ENCODE data around the gene PKMYT1. TPM values are rescaled to one million over a fixed set of nuclear protein-coding genes. Genes with fewer than 3 reads are reported as not detected.

The PKMYT1 gene
- total RNA-seq, 2 donors from 2014 or later: 5.9 TPM; not detected in 1

DNA sequence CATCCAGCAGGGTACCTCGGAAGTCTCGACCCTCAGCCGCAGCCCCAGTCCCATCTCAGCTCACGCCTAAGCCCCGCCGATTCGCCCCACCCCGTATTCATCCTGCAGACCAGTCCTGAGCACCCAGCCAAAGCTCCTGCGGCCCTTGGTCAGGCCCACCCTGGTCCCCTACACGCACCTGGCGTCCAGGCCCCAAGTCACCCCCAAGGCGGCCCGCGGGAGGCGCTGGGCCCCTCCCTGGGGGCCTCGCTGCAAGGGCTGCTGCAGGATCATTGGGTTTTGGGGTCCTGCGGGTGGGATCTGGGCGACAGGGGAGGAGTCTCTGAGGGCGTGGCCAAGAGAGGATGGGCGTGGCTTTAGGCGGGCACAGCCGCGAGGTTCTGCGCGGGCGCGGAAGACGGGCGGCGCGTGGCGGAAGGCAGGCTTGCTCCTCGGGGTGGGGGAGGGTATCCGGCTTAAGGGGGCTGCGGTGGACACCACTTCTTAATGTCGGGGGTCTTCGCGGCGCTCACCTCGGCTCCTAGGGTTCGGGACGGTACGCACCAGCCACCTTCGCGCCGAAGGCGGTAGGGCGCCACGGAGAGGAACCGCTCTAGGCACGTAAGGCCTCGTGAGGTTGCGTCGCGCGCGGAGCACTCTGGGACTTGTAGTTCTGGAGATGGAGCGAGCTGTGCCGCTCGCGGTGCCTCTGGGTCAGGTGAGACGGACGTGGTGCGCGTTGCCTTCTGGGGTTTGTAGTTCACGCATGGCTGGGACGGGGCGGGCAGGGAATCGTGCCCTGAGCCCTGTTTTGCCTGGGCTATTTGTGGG is 43.6 kb upstream of the PKMYT1 start, which contains the start of the genes HCFC1R1 and THOC6:
Gene HCFC1R1, minus strand, starts transcription at position 274 of the 810 bp plus-strand sequence. Its CDS starts 1 bp downstream, at position 273.
Gene THOC6, plus strand, starts transcription at position 367 of the 810 bp plus-strand sequence. Its CDS starts 292 bp downstream, at position 659.
- peaks cover 12% of the 10 kb centered on the region for H3K36me3 ChIP-seq
- H3K27me3 ChIP-seq (replicated peaks; ENCODE audit: insufficient read depth): no peaks in the 10 kb centered on the region
- H3K4me1 ChIP-seq (ENCODE audit: control insufficient read depth in 1 of 2, low read depth in 2 of 2): peaks cover 0 to 39% of the 10 kb centered on the region in 2 donors
- H3K4me3 ChIP-seq: peak within 1 kb of the TSS; percentile 98
- TF ChIP-seq CTCF (IDR thresholded peaks at IDR 0.05): no peak
- H3K27ac ChIP-seq: peak within 1 kb of the TSS; percentile 94 to 100
- no peaks in the 10 kb centered on the region for H3K9me3 ChIP-seq
- peak; percentile 92 for DNase-seq (ENCODE audit: low spot score)
- peak; percentile 32 for ATAC-seq (ENCODE audit: insufficient number of reproducible peaks, low FRiP score, low read depth)

DNA sequence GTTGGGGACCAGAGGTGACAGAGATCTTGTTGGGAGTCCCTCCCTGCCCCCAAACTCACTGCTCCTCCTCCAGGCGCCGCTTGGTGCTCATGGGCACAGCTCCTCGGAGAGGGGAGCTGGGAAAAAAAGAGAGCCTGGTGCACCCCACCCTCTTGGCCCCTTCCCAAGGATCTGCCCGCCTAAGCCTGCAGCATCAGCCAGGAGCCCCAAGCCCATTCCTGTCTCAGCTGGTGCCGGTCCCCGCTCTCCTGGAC is 43.1 kb upstream of the PKMYT1 start:
- H3K4me1 ChIP-seq (ENCODE audit: control insufficient read depth in 1 of 2, low read depth in 2 of 2): peaks cover 0 to 39% of the 10 kb centered on the region in 2 donors
- no peak for TF ChIP-seq CTCF (IDR thresholded peaks at IDR 0.05)
- peaks cover 12% of the 10 kb centered on the region for H3K36me3 ChIP-seq
- H3K4me3 ChIP-seq: peak overlapping the region; percentile 98
- DNase-seq (ENCODE audit: low spot score): peak; percentile 48
- H3K27me3 ChIP-seq (replicated peaks; ENCODE audit: insufficient read depth): no peaks in the 10 kb centered on the region
- no peak for ATAC-seq (ENCODE audit: insufficient number of reproducible peaks, low FRiP score, low read depth)
- no peaks in the 10 kb centered on the region for H3K9me3 ChIP-seq
- peak overlapping the region; percentile 94 to 100 for H3K27ac ChIP-seq

DNA sequence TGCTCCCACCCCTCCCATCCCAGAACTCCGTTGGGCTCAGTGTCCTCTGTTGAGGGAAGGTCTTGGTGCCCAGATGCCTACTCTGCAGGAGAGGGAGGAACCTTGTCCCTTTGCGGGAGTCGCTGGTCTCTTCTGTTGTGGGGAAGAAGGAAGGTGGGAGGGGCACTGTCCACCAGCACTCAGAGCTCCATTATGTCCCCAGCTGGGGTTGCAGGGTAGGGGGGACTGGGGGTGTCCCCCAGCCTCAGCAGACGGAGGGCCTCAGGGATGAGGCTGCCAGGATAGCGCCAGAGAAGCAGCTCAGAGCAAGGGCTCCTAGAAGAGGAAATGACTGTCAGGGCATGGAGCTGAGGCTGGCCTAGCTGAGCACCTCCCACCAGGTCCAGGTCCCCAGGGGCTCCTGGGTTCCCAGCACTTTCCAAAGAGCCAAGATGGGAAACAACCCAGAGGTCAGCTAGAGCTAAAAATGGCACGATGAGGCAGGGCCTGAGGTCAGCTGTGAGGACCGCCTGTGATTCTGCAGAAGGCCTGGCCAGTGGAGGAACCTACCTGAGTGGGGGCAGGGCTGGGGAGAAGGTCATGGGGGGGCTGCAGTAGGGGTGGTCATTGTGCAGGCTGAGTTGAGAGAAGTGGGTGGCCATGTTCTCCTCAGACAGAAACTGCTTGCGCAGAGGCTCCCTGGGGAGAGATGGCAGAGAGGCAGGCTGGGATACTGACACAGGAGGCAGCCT is 42.6 kb upstream of the PKMYT1 start:
- H3K4me1 ChIP-seq (ENCODE audit: control insufficient read depth in 1 of 2, low read depth in 2 of 2): peaks cover 0 to 39% of the 10 kb centered on the region in 2 donors

DNA sequence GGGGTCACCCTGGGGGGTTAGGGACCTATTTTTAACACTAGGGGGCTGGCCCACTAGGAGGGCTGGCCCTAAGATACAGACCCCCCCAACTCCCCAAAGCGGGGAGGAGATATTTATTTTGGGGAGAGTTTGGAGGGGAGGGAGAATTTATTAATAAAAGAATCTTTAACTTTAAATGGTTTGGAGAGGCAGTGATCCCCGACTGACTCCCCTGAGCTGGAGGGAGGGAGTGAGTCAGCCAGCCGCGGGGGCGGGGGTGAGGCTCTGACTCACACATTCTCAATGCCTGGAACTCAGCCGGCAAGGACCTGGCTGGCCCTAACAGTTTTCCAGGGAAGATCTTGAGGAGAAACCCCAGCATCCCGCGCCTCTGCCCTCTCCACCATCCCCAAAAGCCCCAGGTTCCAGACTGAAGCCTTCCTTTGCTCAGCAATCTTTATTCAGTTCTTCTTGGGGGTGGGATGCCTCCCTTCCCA is 42.0 kb upstream of the PKMYT1 start:
- DNase-seq (ENCODE audit: low spot score): peak; percentile 78
- Histone ChIP-seq H3K27ac (peak overlapping the region; percentile 94 to 100), H3K27me3 (replicated peaks; ENCODE audit: insufficient read depth) (no peaks in the 10 kb centered on the region), H3K36me3 (peaks cover 12% of the 10 kb centered on the region), H3K4me3 (peak overlapping the region; percentile 98), H3K9me3 (no peaks in the 10 kb centered on the region), H3K4me1 (ENCODE audit: control insufficient read depth in 1 of 2, low read depth in 2 of 2) (peaks cover 0 to 39% of the 10 kb centered on the region in 2 donors)
- ATAC-seq (ENCODE audit: insufficient number of reproducible peaks, low FRiP score, low read depth): peak; percentile 36
- TF ChIP-seq CTCF (IDR thresholded peaks at IDR 0.05): no peak

More for the DNA sequence above, 42.6 kb upstream of the PKMYT1 start:
- H3K27me3 ChIP-seq (replicated peaks; ENCODE audit: insufficient read depth): no peaks in the 10 kb centered on the region
- TF ChIP-seq CTCF (IDR thresholded peaks at IDR 0.05): no peak
- H3K9me3 ChIP-seq: no peaks in the 10 kb centered on the region
- peak overlapping the region; percentile 94 to 100 for H3K27ac ChIP-seq
- DNase-seq (ENCODE audit: low spot score): peak; percentile 45
- peak overlapping the region; percentile 98 for H3K4me3 ChIP-seq
- peaks cover 12% of the 10 kb centered on the region for H3K36me3 ChIP-seq
- peak; percentile 3 for ATAC-seq (ENCODE audit: insufficient number of reproducible peaks, low FRiP score, low read depth)
